B cell (primary cell): ENCODE measurements around the gene LRP1.

Experiments used
- EZH2 ChIP-seq: IDR thresholded peaks from 2 replicates; pipeline ENCODE4 v1.6.1; 2012; ENCODE audit warnings: borderline replicate concordance, low read depth, mild to moderate bottlenecking, moderate library complexity, low read length; ENCODE audit not compliant: insufficient read depth, poor library complexity, severe bottlenecking
- TF ChIP-seq, protein P1 (sequence below): fragments of 200-600 bp; IDR thresholded peaks from one replicate; pipeline ENCODE4 v1.8.0; 2022; ENCODE audit warnings: antibody characterized with exemption, mild to moderate bottlenecking

DNA sequence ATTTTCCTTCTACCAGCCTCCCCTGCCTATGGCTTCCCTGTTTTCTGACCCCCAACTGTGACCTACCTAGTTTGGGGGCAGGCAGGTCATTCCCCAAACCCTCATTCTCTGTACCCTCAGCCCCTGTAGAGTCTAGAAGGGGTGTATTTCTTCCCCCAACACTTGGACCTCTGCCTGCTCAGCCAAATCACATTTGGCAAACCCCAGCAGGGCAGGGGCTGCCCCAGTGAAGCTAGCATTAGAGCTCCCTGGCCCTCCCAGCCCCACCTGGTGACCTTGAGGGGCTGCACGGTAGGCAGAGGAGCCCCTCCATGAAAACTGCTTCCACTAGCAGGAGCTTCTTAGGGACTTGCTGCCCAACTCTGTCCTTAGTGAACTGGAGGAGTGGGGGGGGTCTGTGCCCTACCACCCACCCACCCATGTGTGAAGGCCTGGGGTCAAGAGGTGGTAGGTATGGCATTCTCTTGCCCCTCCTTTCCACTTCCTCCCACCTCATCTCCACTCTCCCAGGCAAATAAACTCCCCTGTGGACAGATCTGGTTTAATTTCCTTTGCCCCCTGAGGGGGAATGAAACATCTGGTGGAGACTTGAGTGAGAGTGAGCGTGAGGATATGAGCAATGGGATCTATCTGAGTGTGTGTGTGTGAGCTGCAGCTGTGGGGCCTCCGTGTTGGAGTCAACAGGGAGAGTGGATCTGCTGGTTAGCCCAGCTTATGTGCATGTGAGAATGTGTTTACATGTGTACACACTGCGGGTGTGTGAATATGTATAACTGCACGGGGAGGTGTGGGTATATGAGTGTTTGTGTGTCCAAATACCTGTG is 90.0 kb downstream of the LRP1 start:
- TF ChIP-seq, protein P1, sequence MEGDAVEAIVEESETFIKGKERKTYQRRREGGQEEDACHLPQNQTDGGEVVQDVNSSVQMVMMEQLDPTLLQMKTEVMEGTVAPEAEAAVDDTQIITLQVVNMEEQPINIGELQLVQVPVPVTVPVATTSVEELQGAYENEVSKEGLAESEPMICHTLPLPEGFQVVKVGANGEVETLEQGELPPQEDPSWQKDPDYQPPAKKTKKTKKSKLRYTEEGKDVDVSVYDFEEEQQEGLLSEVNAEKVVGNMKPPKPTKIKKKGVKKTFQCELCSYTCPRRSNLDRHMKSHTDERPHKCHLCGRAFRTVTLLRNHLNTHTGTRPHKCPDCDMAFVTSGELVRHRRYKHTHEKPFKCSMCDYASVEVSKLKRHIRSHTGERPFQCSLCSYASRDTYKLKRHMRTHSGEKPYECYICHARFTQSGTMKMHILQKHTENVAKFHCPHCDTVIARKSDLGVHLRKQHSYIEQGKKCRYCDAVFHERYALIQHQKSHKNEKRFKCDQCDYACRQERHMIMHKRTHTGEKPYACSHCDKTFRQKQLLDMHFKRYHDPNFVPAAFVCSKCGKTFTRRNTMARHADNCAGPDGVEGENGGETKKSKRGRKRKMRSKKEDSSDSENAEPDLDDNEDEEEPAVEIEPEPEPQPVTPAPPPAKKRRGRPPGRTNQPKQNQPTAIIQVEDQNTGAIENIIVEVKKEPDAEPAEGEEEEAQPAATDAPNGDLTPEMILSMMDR: no peak
- no peak for TF ChIP-seq EZH2
